ENCODE data around the gene PCIF1. TPM values are rescaled to one million over a fixed set of nuclear protein-coding genes. Genes with fewer than 3 reads are reported as not detected.
A peak's percentile ranks its signal among the peaks of the same experiment; 100 is the strongest.

PCIF1 gene
- polyA plus RNA-seq, 3 donors = 41.0 to 54.9 (median 50.4) TPM

DNA sequence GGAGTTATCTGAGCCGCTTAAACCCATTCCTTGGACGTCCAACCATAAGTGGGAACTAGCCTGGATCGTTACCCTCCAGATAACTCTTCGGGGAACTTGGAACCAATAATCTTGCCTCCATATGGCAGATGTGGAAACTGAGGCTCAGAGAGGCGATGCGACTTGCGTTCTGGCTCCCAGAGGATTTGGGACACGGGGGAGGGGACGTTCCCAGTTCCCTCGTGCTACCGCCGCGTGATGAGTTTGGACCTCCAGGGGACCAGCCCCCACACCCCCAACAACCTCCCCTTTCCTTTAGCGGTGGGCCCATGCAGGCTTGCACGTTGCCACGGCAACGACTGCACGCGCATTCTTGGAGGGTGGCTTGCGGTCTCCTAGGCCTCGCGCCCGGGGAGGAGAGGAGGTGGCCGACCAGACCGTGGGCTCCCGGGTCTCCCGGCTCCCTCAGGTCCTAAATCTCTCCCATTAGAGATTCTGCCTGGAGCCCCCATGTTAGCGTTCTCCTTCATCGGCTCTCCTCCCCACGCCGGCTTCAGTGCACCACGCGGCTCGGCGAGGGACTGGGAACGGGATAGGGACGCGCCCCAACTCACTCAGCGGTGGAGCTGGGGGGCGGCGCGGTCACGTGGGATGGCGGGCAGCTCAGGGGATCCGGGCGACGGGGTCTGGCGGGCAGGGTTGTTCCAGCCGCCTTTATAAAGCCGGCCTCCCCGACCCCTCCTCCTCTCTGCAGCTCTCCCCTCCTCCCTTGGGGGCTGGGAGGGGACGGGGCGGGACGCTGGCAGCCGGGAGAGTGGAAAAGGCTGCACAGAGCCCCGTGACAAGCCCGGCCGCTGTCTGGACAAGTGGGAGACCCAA lies 22.8 kb upstream of the PCIF1 start, which contains the start of gene PLTP:
TSS of gene PLTP (minus strand) at position 670 of the 858 bp plus-strand sequence. CDS start 703 bp downstream, outside the sequence.
- H2AFZ ChIP-seq (ENCODE audit: insufficient read depth, low read depth, low read length, poor library complexity, severe bottlenecking) = peak within 1 kb of the TSS; percentile 87
- peak within 1 kb of the TSS; percentile 87 to 99 (median 95) for H3K27ac Mint-ChIP-seq
- peaks cover 0 to 3% (median 0%) of the 10 kb centered on the region in 7 donors for H3K9me3 Mint-ChIP-seq
- intact Hi-C loops (cut with micrococcal nuclease) = loop anchor here (2.0 to 5.0 kb wide), 5 partner anchors 19 to 96 kb away; partner anchors contain the start of genes PCIF1 (in 2 of the 2), MMP9 (in 1 of the 2) and ZNF335 (in 1 of the 2)
- peak within 1 kb of the TSS; percentile 88 to 95 for H3K4me3 Mint-ChIP-seq
- peaks cover 62 to 65% of the 10 kb centered on the region in 2 donors for H3K4me1 ChIP-seq (ENCODE audit: control insufficient read depth in 1 of 2, insufficient read depth in 2 of 2, low read length in 2 of 2)
- peak within 1 kb of the TSS; percentile 52 to 81 (median 53) for H3K4me3 ChIP-seq (replicated peaks in 1 of 3; ENCODE audit: low read depth in 2 of 3, low read length in 3 of 3)
- peak within 1 kb of the TSS; percentile 82 to 89 for H3K27ac ChIP-seq (ENCODE audit: low read depth in 1 of 2, low read length in 2 of 2)
- peak within 1 kb of the TSS; percentile 68 for H3K9ac ChIP-seq (ENCODE audit: insufficient read depth, low read length, poor library complexity, severe bottlenecking)
- H3K27me3 ChIP-seq (ENCODE audit: control insufficient read depth in 2 of 2, insufficient read depth in 2 of 2, low read length in 2 of 2) = no peaks in the 10 kb centered on the region
- H3K4me1 Mint-ChIP-seq = peaks cover 48% of the 10 kb centered on the region
- TF ChIP-seq, protein P1, sequence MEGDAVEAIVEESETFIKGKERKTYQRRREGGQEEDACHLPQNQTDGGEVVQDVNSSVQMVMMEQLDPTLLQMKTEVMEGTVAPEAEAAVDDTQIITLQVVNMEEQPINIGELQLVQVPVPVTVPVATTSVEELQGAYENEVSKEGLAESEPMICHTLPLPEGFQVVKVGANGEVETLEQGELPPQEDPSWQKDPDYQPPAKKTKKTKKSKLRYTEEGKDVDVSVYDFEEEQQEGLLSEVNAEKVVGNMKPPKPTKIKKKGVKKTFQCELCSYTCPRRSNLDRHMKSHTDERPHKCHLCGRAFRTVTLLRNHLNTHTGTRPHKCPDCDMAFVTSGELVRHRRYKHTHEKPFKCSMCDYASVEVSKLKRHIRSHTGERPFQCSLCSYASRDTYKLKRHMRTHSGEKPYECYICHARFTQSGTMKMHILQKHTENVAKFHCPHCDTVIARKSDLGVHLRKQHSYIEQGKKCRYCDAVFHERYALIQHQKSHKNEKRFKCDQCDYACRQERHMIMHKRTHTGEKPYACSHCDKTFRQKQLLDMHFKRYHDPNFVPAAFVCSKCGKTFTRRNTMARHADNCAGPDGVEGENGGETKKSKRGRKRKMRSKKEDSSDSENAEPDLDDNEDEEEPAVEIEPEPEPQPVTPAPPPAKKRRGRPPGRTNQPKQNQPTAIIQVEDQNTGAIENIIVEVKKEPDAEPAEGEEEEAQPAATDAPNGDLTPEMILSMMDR (IDR thresholded peaks at IDR 0.05) = no peak
- H3K9me3 ChIP-seq (replicated peaks in 1 of 2; ENCODE audit: control insufficient read depth in 1 of 2, insufficient read depth in 1 of 2, low read length in 2 of 2) = no peaks in the 10 kb centered on the region
- no peaks in the 10 kb centered on the region for H4K20me1 ChIP-seq (ENCODE audit: insufficient read depth, low read length)
- DNase-seq = peak in 1 of 3 donors; percentile 27
- H3K79me2 ChIP-seq (ENCODE audit: insufficient read depth, low read length) = no peaks in the 10 kb centered on the region
- H3K36me3 Mint-ChIP-seq = peaks cover 0 to 1% of the 10 kb centered on the region in 2 donors
- H3K27me3 Mint-ChIP-seq (ENCODE audit: low read depth in 3 of 3) = peaks cover 2 to 3% (median 3%) of the 10 kb centered on the region in 3 donors
- WGBS (ENCODE audit: insufficient coverage) = under 1% methylated on average over 34 of the region's 58 CpGs
- peak within 1 kb of the TSS; percentile 86 for H3K4me2 ChIP-seq (replicated peaks; ENCODE audit: extremely low read depth, low read length, poor library complexity, severe bottlenecking)
- no peaks in the 10 kb centered on the region for H3K36me3 ChIP-seq (replicated peaks in 1 of 2; ENCODE audit: control insufficient read depth in 1 of 2, insufficient read depth in 2 of 2, low read length in 2 of 2)

GRCh38 chr20:45912344-45912682 lies 22.2 kb upstream of the PCIF1 start:
- Histone ChIP-seq H3K9me3 (replicated peaks in 1 of 2; ENCODE audit: control insufficient read depth in 1 of 2, insufficient read depth in 1 of 2, low read length in 2 of 2) (no peaks in the 10 kb centered on the region), H3K79me2 (ENCODE audit: insufficient read depth, low read length) (no peaks in the 10 kb centered on the region), H3K4me1 (ENCODE audit: control insufficient read depth in 1 of 2, insufficient read depth in 2 of 2, low read length in 2 of 2) (peaks cover 62 to 65% of the 10 kb centered on the region in 2 donors), H2AFZ (ENCODE audit: insufficient read depth, low read depth, low read length, poor library complexity, severe bottlenecking) (peak overlapping the region; percentile 87), H3K4me3 (replicated peaks in 1 of 3; ENCODE audit: low read depth in 2 of 3, low read length in 3 of 3) (peak overlapping the region in 2 of 3 experiments; percentile 53 to 81), H4K20me1 (ENCODE audit: insufficient read depth, low read length) (no peaks in the 10 kb centered on the region), H3K36me3 (replicated peaks in 1 of 2; ENCODE audit: control insufficient read depth in 1 of 2, insufficient read depth in 2 of 2, low read length in 2 of 2) (no peaks in the 10 kb centered on the region), H3K27ac (ENCODE audit: low read depth in 1 of 2, low read length in 2 of 2) (no peak overlapping the region), H3K27me3 (ENCODE audit: control insufficient read depth in 2 of 2, insufficient read depth in 2 of 2, low read length in 2 of 2) (no peaks in the 10 kb centered on the region), H3K4me2 (replicated peaks; ENCODE audit: extremely low read depth, low read length, poor library complexity, severe bottlenecking) (peak overlapping the region; percentile 86), H3K9ac (ENCODE audit: insufficient read depth, low read length, poor library complexity, severe bottlenecking) (peak overlapping the region; percentile 68)
- WGBS (ENCODE audit: insufficient coverage) = 38% methylated on average over 4 of the region's 4 CpGs
- TF ChIP-seq, protein P1 (IDR thresholded peaks at IDR 0.05) = no peak
- intact Hi-C loops (cut with micrococcal nuclease) = loop anchor here in 1 of 2 donors (5.0 kb wide), 2 partner anchors 60 to 95 kb away; partner anchors contain the start of genes MMP9 and ZNF335
- Mint-ChIP-seq H3K4me1 (peaks cover 48% of the 10 kb centered on the region), H3K4me3 (peak overlapping the region; percentile 88 to 95), H3K36me3 (peaks cover 0 to 1% of the 10 kb centered on the region in 2 donors), H3K9me3 (peaks cover 0 to 3% (median 0%) of the 10 kb centered on the region in 7 donors), H3K27ac (peak overlapping the region in 4 of 7 donors; percentile 13 to 71 (median 32)), H3K27me3 (ENCODE audit: low read depth in 3 of 3) (peaks cover 2 to 3% (median 3%) of the 10 kb centered on the region in 3 donors)
- DNase-seq = no peak

All from CD14-positive monocyte (primary cell).